Brain microvascular endothelial cell (primary cell): Measurements from ENCODE around the gene GPR173.
A peak's percentile ranks its signal among the peaks of the same experiment; 100 is the strongest.

Experiments
- DNase-seq: peaks from one replicate; pipeline ENCODE4 v3.0.0-alpha.2; 2020
- H3K27ac ChIP-seq: fragments of 250-450 bp; sonication (Bioruptor Pico); 2 replicates; pipeline ENCODE4 v1.5.1; 2020; ENCODE audit warnings: mild to moderate bottlenecking, moderate library complexity
- H3K27me3 ChIP-seq: fragments of 250-450 bp; sonication (Bioruptor Pico); replicated peaks from 2 replicates; pipeline ENCODE4 v1.5.1; 2020; ENCODE audit warnings: mild to moderate bottlenecking
- H3K36me3 ChIP-seq: fragments of 250-450 bp; sonication (Bioruptor Pico); replicated peaks from 2 replicates; pipeline ENCODE4 v1.5.1; 2020; ENCODE audit warnings: mild to moderate bottlenecking
- H3K4me3 ChIP-seq: 2 replicates; pipeline ENCODE4 v1.5.1; 2011; ENCODE audit warnings: low read depth, mild to moderate bottlenecking, control low read depth, low read length, moderate library complexity
- in situ Hi-C: cut with HindIII; loops from 2 replicates; pipeline ENCODE4 v1.10.0; 2017; ENCODE audit warnings: low sequenced_read_pairs, low pct_ligation_motif_present
- TF ChIP-seq, protein P1 (sequence below): IDR thresholded peaks from 2 replicates; pipeline ENCODE4 v1.5.1; 2011; ENCODE audit warnings: low read depth, mild to moderate bottlenecking, moderate library complexity, low read length, control low read depth, inconsistent platforms; ENCODE audit errors: missing control alignments

Gene GPR173

DNA sequence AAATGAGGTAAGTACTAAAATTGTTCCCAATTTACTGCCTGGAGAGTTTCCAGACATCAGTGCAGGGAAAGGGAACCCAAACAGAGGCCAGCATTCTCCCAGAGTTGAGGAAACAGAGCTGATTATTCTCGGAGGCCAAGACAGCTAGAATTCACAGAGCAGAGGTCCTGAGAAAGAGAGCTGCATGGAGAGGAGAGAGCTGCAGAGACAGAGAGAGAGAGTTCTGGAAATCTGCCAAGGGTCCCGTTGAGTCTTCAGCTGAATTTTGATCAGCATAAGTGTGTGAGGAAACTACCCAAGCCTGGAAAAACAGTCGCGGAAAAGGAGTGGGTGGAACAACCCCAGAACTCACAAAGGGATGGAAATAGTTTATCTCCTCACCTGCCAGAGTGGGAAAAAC lies 43.8 kb upstream of the GPR173 start:
- Histone ChIP-seq H3K4me3 (no peak overlapping the region), H3K27me3 (no peaks in the 10 kb centered on the region), H3K36me3 (no peaks in the 10 kb centered on the region), H3K27ac (no peak overlapping the region)
- in situ Hi-C loops: no loop called here
- TF ChIP-seq, protein P1, sequence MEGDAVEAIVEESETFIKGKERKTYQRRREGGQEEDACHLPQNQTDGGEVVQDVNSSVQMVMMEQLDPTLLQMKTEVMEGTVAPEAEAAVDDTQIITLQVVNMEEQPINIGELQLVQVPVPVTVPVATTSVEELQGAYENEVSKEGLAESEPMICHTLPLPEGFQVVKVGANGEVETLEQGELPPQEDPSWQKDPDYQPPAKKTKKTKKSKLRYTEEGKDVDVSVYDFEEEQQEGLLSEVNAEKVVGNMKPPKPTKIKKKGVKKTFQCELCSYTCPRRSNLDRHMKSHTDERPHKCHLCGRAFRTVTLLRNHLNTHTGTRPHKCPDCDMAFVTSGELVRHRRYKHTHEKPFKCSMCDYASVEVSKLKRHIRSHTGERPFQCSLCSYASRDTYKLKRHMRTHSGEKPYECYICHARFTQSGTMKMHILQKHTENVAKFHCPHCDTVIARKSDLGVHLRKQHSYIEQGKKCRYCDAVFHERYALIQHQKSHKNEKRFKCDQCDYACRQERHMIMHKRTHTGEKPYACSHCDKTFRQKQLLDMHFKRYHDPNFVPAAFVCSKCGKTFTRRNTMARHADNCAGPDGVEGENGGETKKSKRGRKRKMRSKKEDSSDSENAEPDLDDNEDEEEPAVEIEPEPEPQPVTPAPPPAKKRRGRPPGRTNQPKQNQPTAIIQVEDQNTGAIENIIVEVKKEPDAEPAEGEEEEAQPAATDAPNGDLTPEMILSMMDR: no peak
- no peak for DNase-seq

GRCh38 chrX:53005327-53005726 lies 43.3 kb upstream of the GPR173 start:
- TF ChIP-seq, protein P1: no peak
- in situ Hi-C loops: no loop called here
- no peak overlapping the region for H3K4me3 ChIP-seq
- DNase-seq: no peak
- H3K27me3 ChIP-seq: no peaks in the 10 kb centered on the region
- no peaks in the 10 kb centered on the region for H3K36me3 ChIP-seq
- H3K27ac ChIP-seq: no peak overlapping the region

DNA sequence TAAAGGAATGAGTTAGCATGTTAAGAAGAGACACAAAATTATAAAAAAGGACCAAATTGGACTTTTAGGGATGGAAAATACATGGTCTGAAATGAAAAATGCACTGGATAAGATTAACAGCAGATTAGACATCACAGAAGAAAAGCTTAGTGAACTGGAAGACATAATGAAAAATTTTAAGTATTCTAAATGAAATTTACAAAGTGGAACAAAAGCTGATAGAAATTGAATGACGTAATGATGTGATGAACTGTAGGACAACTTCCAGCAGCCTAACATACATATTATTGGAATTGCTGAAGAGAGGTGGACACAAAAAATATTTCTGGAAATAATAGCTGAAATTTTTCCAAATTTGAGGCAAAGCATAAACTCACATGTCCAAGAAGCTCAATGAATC lies 39.6 kb upstream of the GPR173 start:
- in situ Hi-C loops: no loop called here

DNA sequence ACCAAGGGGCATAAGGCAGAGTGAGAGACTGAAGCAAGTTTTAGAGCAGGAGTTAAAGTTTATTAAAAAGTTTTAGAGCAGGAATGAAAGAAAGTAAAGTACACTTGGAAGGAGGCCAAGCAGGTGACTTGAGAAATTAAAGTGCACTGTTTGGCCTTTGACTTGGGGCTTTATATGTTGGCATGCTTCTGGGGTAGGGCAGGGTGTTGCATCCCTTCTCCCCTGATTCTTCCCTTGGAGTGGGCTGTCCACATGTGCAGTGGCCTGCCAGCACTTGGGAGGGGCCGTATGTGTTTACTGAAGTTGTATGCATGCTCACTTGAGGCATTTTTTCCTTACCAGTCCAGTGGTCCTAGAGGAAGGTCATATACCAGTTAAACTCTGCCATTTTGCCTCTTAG lies 35.3 kb upstream of the GPR173 start:
- H3K27ac ChIP-seq: no peak overlapping the region
- no peak for DNase-seq
- no peaks in the 10 kb centered on the region for H3K36me3 ChIP-seq
- H3K27me3 ChIP-seq: no peaks in the 10 kb centered on the region
- in situ Hi-C loops: no loop called here
- H3K4me3 ChIP-seq: no peak overlapping the region
- TF ChIP-seq, protein P1: no peak

More for the DNA sequence above, 39.6 kb upstream of the GPR173 start:
- Histone ChIP-seq H3K4me3 (no peak overlapping the region), H3K36me3 (no peaks in the 10 kb centered on the region), H3K27ac (no peak overlapping the region), H3K27me3 (no peaks in the 10 kb centered on the region)
- TF ChIP-seq, protein P1: no peak
- DNase-seq: no peak

GRCh38 chrX:53018627-53019026 lies 30.0 kb upstream of the GPR173 start:
- Histone ChIP-seq H3K27ac (no peak overlapping the region), H3K27me3 (no peaks in the 10 kb centered on the region), H3K36me3 (no peaks in the 10 kb centered on the region), H3K4me3 (no peak overlapping the region)
- no peak for DNase-seq
- in situ Hi-C loops: no loop called here
- TF ChIP-seq, protein P1: peak; percentile 5

- in situ Hi-C loops: no loop called here
- H3K4me3 ChIP-seq: no peak overlapping the region
- DNase-seq: no peak
These were observed 26.2 kb upstream of the GPR173 start for GRCh38 chrX:53022381-53022780.

More at GRCh38 chrX:53022381-53022780, 26.2 kb upstream of the GPR173 start:
- no peaks in the 10 kb centered on the region for H3K36me3 ChIP-seq
- TF ChIP-seq, protein P1: no peak
- no peaks in the 10 kb centered on the region for H3K27me3 ChIP-seq
- H3K27ac ChIP-seq: no peak overlapping the region
